Mesendoderm (in vitro differentiated cells): ENCODE measurements around the gene FLT1.

ENCODE experiments used
- DNase-seq: peaks from one replicate; pipeline ENCODE4 v3.0.0; 2013
- H2AK5ac ChIP-seq: 2 replicates; pipeline ENCODE4 v1.6.1; 2013; ENCODE audit warnings: low read length, inconsistent platforms
- H2BK120ac ChIP-seq: 2 replicates; pipeline ENCODE4 v1.6.1; 2013; ENCODE audit warnings: low read depth, mild to moderate bottlenecking, low read length, moderate library complexity, mixed read lengths
- H2BK15ac ChIP-seq: replicated peaks from 2 replicates; pipeline ENCODE4 v1.6.1; 2013; ENCODE audit warnings: low read depth, mild to moderate bottlenecking, moderate library complexity
- H2BK5ac ChIP-seq: 2 replicates; pipeline ENCODE4 v1.6.1; 2013; ENCODE audit warnings: low read length, inconsistent platforms
- H3K18ac ChIP-seq: 2 replicates; pipeline ENCODE4 v1.6.1; 2013; ENCODE audit warnings: mild to moderate bottlenecking, low read length, mixed read lengths
- H3K23ac ChIP-seq: one replicate; pipeline ENCODE4 v1.6.1; 2013; ENCODE audit warnings: low read length
- H3K27ac ChIP-seq: 2 replicates; pipeline ENCODE4 v1.5.1; 2013; ENCODE audit warnings: low read depth, mild to moderate bottlenecking, inconsistent platforms, low read length, moderate library complexity
- H3K27me3 ChIP-seq: 2 replicates; pipeline ENCODE4 v1.6.1; 2013; ENCODE audit warnings: low read length, control low read depth, mild to moderate bottlenecking, inconsistent platforms; ENCODE audit not compliant: insufficient read depth, poor library complexity
- H3K36me3 ChIP-seq: 2 replicates; pipeline ENCODE4 v1.6.1; 2013; ENCODE audit warnings: low read length, inconsistent platforms; ENCODE audit not compliant: control insufficient read depth, insufficient read depth
- H3K4ac ChIP-seq: one replicate; pipeline ENCODE4 v1.6.1; 2013; ENCODE audit warnings: low read depth, mild to moderate bottlenecking, low read length, moderate library complexity
- H3K4me1 ChIP-seq: 2 replicates; pipeline ENCODE4 v1.6.1; 2013; ENCODE audit warnings: low read depth, low read length, inconsistent platforms; ENCODE audit not compliant: control insufficient read depth
- H3K4me2 ChIP-seq: 2 replicates; pipeline ENCODE4 v1.6.1; 2013; ENCODE audit warnings: low read length
- H3K4me3 ChIP-seq: 2 replicates; pipeline ENCODE4 v1.5.1; 2013; ENCODE audit warnings: mild to moderate bottlenecking, low read length
- H3K56ac ChIP-seq: one replicate; pipeline ENCODE4 v1.6.1; 2013; ENCODE audit warnings: low read length
- H3K79me1 ChIP-seq: 2 replicates; pipeline ENCODE4 v1.6.1; 2013; ENCODE audit warnings: low read length, inconsistent platforms
- H3K79me2 ChIP-seq: 2 replicates; pipeline ENCODE4 v1.6.1; 2013; ENCODE audit warnings: mild to moderate bottlenecking, low read length; ENCODE audit not compliant: control insufficient read depth, insufficient read depth
- H3K9ac ChIP-seq: 2 replicates; pipeline ENCODE4 v1.6.1; 2013; ENCODE audit warnings: low read length, inconsistent platforms
- H4K5ac ChIP-seq: one replicate; pipeline ENCODE4 v1.6.1; 2013; ENCODE audit warnings: low read length
- H4K8ac ChIP-seq: one replicate; pipeline ENCODE4 v1.6.1; 2013; ENCODE audit warnings: low read depth, mild to moderate bottlenecking, control low read depth, low read length, moderate library complexity
- WGBS: extraction: QIAGEN DNeasy Blood & Tissue Kit; methylation state at CpG from one replicate; pipeline ENCODE4 v1.1.7; 2013; ENCODE audit warnings: low lambda C conversion rate, missing lambda C conversion rate; ENCODE audit not compliant: insufficient coverage; ENCODE audit errors: extremely low coverage; 5-methylcytosine and 5-hydroxymethylcytosine counted together

The FLT1 gene

GRCh38 chr13:28490061-28490460, 4.9 kb downstream of the FLT1 start:
- H3K4me2 ChIP-seq, result no peak overlapping the region
- no peak overlapping the region for H3K4me3 ChIP-seq
- DNase-seq, result peak; percentile 28
- no peak overlapping the region for H2BK15ac ChIP-seq
- no peak overlapping the region for H2BK120ac ChIP-seq
- H2AK5ac ChIP-seq, result no peak overlapping the region
- H3K23ac ChIP-seq, result peak overlapping the region; percentile 33
- peaks cover 2% of the 10 kb centered on the region for H3K79me1 ChIP-seq
- no peak overlapping the region for H3K4ac ChIP-seq
- H3K27me3 ChIP-seq, result no peaks in the 10 kb centered on the region
- peaks cover 11% of the 10 kb centered on the region for H3K4me1 ChIP-seq
- H3K18ac ChIP-seq, result no peak overlapping the region
- no CpG with 5 or more reads among the region's 6 CpGs for WGBS
- no peak overlapping the region for H3K27ac ChIP-seq
- no peak overlapping the region for H3K9ac ChIP-seq
- no peak overlapping the region for H4K8ac ChIP-seq
- H4K5ac ChIP-seq, result no peak overlapping the region
- H3K36me3 ChIP-seq, result no peaks in the 10 kb centered on the region
- H2BK5ac ChIP-seq, result no peak overlapping the region
- peaks cover 27% of the 10 kb centered on the region for H3K79me2 ChIP-seq
- peak overlapping the region; percentile 17 for H3K56ac ChIP-seq

- Histone ChIP-seq H3K4ac (no peak overlapping the region), H2BK120ac (no peak overlapping the region), H3K4me3 (no peak overlapping the region), H3K18ac (no peak overlapping the region), H4K8ac (no peak overlapping the region), H2AK5ac (no peak overlapping the region), H3K79me2 (peaks cover 28% of the 10 kb centered on the region), H3K4me2 (no peak overlapping the region), H3K27ac (no peak overlapping the region), H2BK15ac (no peak overlapping the region), H3K4me1 (peaks cover 11% of the 10 kb centered on the region), H3K9ac (no peak overlapping the region), H4K5ac (no peak overlapping the region), H2BK5ac (no peak overlapping the region), H3K79me1 (peaks cover 2% of the 10 kb centered on the region), H3K23ac (no peak overlapping the region), H3K27me3 (no peaks in the 10 kb centered on the region), H3K36me3 (no peaks in the 10 kb centered on the region), H3K56ac (no peak overlapping the region)
- DNase-seq, result peak; percentile 35
- WGBS, result no CpG with 5 or more reads among the region's 5 CpGs
Observed at GRCh38 chr13:28489524-28489931, 5.4 kb downstream of the FLT1 start.

- no peak overlapping the region for H3K18ac ChIP-seq
- no peak overlapping the region for H2AK5ac ChIP-seq
- H3K4me3 ChIP-seq, result no peak overlapping the region
- WGBS, result no CpG with 5 or more reads among the region's 9 CpGs
- H3K27ac ChIP-seq, result no peak overlapping the region
- no peak overlapping the region for H3K9ac ChIP-seq
- H2BK120ac ChIP-seq, result no peak overlapping the region
- H2BK5ac ChIP-seq, result no peak overlapping the region
- no peak overlapping the region for H4K8ac ChIP-seq
- DNase-seq, result no peak
- H3K36me3 ChIP-seq, result no peaks in the 10 kb centered on the region
- H4K5ac ChIP-seq, result no peak overlapping the region
- peaks cover 28% of the 10 kb centered on the region for H3K79me2 ChIP-seq
- no peak overlapping the region for H3K23ac ChIP-seq
- H3K4me2 ChIP-seq, result no peak overlapping the region
- H3K56ac ChIP-seq, result no peak overlapping the region
- H3K4me1 ChIP-seq, result peaks cover 11% of the 10 kb centered on the region
- H3K27me3 ChIP-seq, result no peaks in the 10 kb centered on the region
- H3K4ac ChIP-seq, result no peak overlapping the region
- H2BK15ac ChIP-seq, result no peak overlapping the region
- H3K79me1 ChIP-seq, result peaks cover 2% of the 10 kb centered on the region
Observed at GRCh38 chr13:28488376-28489005, 6.4 kb downstream of the FLT1 start.

GRCh38 chr13:28485996-28486543, 8.9 kb downstream of the FLT1 start:
- no CpG with 5 or more reads among the region's 10 CpGs for WGBS
- H3K4me3 ChIP-seq, result no peak overlapping the region
- H3K4ac ChIP-seq, result no peak overlapping the region
- no peaks in the 10 kb centered on the region for H3K27me3 ChIP-seq
- H3K9ac ChIP-seq, result no peak overlapping the region
- no peak overlapping the region for H3K56ac ChIP-seq
- H3K18ac ChIP-seq, result no peak overlapping the region
- no peak overlapping the region for H2BK120ac ChIP-seq
- H3K79me1 ChIP-seq, result peaks cover 2% of the 10 kb centered on the region
- no peak overlapping the region for H3K23ac ChIP-seq
- no peak overlapping the region for H4K8ac ChIP-seq
- no peaks in the 10 kb centered on the region for H3K36me3 ChIP-seq
- no peak overlapping the region for H3K4me2 ChIP-seq
- no peak overlapping the region for H4K5ac ChIP-seq
- no peak overlapping the region for H3K27ac ChIP-seq
- no peak overlapping the region for H2AK5ac ChIP-seq
- H3K79me2 ChIP-seq, result peaks cover 29% of the 10 kb centered on the region
- DNase-seq, result no peak
- H2BK5ac ChIP-seq, result no peak overlapping the region
- H3K4me1 ChIP-seq, result peaks cover 9% of the 10 kb centered on the region
- no peak overlapping the region for H2BK15ac ChIP-seq

GRCh38 chr13:28485551-28485950, 9.4 kb downstream of the FLT1 start:
- H3K36me3 ChIP-seq, result no peaks in the 10 kb centered on the region
- H3K18ac ChIP-seq, result no peak overlapping the region
- no peak overlapping the region for H3K4me2 ChIP-seq
- no peak overlapping the region for H3K23ac ChIP-seq
- no peak overlapping the region for H3K9ac ChIP-seq
- H2AK5ac ChIP-seq, result no peak overlapping the region
- H2BK5ac ChIP-seq, result no peak overlapping the region
- no peak overlapping the region for H4K5ac ChIP-seq
- no CpG with 5 or more reads among the region's 7 CpGs for WGBS
- peaks cover 7% of the 10 kb centered on the region for H3K4me1 ChIP-seq
- no peaks in the 10 kb centered on the region for H3K27me3 ChIP-seq
- no peak overlapping the region for H3K27ac ChIP-seq
- H3K4ac ChIP-seq, result no peak overlapping the region
- H2BK15ac ChIP-seq, result no peak overlapping the region
- H4K8ac ChIP-seq, result no peak overlapping the region
- H3K4me3 ChIP-seq, result no peak overlapping the region
- no peak overlapping the region for H2BK120ac ChIP-seq
- peak; percentile 50 for DNase-seq
- peaks cover 3% of the 10 kb centered on the region for H3K79me1 ChIP-seq
- peaks cover 31% of the 10 kb centered on the region for H3K79me2 ChIP-seq
- no peak overlapping the region for H3K56ac ChIP-seq

- Histone ChIP-seq H3K9ac (no peak overlapping the region), H3K27ac (no peak overlapping the region), H2BK5ac (no peak overlapping the region), H4K5ac (no peak overlapping the region), H3K4ac (no peak overlapping the region), H3K79me2 (peaks cover 28% of the 10 kb centered on the region), H2BK15ac (no peak overlapping the region), H3K79me1 (peaks cover 3% of the 10 kb centered on the region), H3K27me3 (no peaks in the 10 kb centered on the region), H3K4me2 (no peak overlapping the region), H2BK120ac (no peak overlapping the region), H2AK5ac (no peak overlapping the region), H3K4me3 (no peak overlapping the region), H4K8ac (no peak overlapping the region), H3K56ac (no peak overlapping the region), H3K36me3 (no peaks in the 10 kb centered on the region), H3K4me1 (peaks cover 4% of the 10 kb centered on the region), H3K23ac (no peak overlapping the region), H3K18ac (no peak overlapping the region)
- whole genome bisulfite sequencing, result no CpG with 5 or more reads among the region's 1 CpG
- no peak for DNase-seq
Observed at GRCh38 chr13:28485097-28485496, 9.8 kb downstream of the FLT1 start.
